GM19025 (cell line): Measurements from ENCODE around the gene CCDC57.

Source experiments
- ATAC-seq: cut with Tn5 transposase; IDR thresholded peaks from one replicate; pipeline ENCODE4 v1.9.1; 2021; ENCODE audit warnings: mild to moderate bottlenecking, low read depth, moderate library complexity; ENCODE audit not compliant: unreplicated experiment

Gene CCDC57

DNA sequence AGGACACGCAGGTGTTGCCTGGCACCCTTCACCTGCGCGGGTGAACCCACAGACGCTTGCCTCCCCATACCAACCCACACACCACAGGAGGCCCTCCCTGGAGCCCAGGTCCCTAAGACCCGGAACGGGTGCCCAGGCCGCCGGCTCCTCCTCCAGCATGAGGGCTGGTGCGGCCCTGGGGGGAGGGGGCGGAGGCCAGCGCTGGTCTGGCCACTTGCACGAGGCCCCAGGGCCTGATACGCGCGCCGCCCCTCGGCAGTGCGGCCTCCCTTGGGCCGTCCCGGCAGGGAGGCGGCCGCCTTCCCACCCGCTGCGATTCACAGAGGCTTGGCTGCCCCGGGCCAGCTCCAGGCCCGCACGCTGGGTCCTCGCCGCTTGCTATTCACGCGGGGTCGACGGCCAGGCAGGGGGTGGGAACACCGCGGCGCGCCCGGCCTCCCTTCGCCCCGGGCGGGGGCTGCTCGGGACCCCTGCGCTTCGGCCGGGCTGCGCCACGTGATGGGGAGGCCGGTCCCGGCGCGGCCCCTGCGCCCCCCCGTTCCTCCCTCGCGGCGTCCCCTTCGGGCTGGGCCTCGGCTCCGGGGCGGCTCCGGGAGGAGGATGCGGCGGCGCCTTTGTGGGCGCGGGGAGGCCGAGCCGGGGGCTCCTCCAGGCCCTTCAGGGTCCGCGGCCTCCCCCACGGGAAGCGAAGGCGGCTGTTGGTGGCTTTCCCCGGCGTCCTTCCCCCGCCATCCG, 115.3 kb downstream of the CCDC57 start:
- ATAC-seq: no peak

DNA sequence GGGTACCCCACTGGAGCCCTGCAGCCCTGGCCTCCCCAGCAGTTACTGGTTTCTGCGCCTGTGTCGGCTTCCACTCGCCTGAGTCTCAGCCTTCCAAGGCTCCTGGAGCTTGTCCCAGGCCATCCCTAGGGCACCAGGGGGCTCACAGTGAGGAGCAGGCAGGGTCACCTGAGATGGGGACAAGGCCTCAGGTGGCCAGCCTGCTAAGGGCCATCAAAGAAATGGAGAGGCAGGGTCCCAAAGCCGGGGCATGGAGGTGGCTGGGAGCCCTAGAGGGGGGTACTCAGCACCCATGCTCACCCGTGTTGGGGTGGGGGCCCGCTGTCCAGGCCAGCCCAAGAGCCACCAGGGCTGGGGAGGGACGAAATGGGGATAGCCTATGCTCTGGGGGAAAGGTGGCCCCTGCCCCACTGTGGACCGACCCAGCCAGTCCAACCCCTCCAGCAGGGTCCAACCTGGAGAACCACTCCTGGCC, 115.9 kb downstream of the CCDC57 start:
- ATAC-seq: no peak

DNA sequence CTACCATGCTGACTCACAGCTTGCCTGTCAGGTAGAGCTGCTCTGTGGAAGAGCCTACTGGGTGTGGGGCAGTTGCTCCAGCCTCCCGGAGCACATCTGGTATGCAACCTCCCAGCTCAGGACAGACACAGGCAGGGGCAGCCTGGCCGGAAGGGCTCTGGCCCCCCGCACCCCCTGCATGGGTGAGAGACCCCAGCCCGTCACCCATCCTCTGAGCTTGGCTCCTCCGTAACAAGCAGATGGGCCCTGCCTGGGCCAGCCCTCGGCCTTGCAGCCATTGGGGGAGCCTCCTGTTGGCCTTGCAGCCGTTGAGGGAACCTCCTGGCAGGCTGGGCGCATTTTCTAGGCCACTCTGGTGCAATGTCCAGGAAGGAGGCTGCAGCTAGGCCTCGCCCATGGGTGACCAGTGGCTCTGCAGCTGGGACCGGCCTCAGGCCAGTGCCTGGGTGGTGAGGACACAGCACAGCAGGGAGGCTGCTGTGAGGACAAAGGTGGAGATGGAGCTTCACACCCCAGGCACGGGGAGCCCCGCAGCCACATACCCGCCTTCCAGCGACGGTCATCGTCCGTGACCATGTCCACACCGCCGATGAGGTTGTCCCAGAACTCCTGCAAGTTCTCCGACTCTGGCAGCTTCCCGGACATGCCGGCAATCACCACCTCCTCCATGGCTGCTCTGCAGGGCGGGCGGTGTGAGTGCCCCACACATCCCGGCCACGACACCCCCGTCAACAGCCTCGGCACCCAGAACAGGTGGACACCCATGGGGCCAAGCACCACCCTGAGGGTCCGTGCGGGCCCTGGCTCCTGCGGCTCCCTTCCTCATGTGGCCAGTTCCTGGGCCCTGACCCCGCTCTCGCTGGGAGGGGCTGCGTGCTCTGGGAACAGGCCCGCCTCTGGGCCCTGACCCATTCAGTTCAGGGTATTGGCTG, 116.6 kb downstream of the CCDC57 start:
- ATAC-seq: no peak

DNA sequence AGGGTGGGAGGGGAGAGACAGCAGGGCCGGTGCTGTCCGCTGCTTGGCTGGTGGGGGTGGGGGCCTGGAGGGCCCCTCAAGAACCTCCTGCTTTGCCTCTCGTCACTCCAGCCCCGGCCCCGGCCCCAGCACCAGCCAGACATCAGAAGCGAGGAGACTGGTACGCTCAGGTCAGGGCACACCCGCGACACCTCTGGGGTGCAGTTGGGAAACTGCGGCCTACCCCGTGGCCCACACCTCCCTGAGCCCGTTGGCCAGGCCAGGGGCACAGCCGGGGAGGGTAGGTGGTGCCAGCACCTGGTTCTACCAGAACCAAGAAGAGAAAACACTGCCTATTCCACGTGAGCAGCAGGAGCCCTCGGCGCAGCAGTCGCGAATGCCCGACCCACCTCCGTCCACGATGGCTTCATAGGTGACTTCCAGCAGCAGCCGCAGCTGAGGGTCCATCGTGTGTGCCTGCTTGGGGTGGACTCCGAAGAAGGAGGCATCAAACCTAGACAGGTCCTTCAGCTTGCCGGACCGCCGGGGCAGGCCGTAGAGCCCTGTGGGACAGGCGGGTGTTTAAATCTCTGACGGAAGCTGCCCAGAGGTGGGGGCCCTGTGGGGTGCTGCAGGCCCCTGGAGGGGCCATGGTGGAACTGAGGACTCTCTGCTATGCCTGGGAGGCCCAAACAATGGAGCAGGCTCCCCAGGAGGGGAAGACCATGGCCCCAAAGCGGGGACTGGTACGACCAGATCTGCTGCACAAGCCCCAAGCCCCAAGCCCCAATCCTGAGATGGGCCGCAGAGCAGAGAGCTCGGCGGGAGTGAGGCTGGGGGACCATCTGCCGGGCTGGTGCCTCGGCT, 117.5 kb downstream of the CCDC57 start:
- ATAC-seq: no peak

DNA sequence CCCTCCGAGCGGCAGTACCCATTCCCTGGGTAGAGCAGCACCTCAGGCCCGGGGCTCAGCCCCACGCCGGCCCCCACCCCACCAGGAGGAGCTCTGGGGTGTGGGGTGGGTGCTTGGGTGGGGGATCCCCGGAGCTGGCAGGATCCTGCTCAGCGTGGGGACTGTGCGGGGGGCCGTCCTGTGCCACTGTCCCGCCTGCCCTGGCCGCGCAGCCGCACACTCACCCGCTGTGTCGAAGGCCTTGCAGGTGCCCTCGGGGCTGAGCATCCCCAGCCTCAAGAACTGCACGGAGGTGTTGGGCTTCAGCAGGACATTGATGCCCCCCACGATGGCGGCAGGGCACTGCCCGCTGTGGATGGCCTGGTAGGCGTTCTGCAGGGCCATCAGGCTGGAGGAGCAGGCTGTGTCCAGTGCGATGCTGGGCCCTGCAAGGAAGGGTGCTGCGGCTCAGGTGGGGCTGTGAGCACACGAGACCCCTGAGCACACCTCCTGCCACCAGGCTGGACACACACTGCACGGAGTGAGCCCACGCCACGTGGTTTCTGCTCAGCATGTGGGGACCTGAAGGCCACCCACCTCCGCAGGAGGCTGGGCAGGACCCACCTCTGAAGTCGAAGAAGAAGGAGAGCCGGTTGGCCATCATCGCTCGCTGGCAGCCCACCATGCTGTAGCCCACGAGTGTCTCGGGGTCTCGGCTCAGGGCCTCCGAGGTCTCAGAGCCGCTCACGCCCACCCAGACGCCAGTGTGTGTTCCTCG, 119.5 kb downstream of the CCDC57 start:
- ATAC-seq: no peak

DNA sequence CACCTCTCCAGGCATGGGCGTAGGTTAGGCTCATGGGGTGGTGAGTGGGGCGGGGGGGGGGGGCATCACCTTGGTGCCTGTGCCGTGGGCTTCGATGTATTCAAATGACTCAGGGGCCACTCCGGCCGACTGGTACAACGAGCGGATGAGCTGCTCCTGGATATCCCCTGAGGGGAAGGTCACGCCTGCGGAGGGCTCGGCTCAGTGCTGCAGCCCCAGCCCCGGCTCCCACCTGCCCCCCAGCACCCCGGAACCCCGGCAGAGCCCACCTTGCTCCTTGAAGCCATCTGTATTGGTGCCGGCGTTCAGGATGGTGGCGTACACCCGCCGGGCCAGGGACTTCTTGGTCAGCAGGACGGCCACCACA, 120.0 kb downstream of the CCDC57 start:
- ATAC-seq: no peak

DNA sequence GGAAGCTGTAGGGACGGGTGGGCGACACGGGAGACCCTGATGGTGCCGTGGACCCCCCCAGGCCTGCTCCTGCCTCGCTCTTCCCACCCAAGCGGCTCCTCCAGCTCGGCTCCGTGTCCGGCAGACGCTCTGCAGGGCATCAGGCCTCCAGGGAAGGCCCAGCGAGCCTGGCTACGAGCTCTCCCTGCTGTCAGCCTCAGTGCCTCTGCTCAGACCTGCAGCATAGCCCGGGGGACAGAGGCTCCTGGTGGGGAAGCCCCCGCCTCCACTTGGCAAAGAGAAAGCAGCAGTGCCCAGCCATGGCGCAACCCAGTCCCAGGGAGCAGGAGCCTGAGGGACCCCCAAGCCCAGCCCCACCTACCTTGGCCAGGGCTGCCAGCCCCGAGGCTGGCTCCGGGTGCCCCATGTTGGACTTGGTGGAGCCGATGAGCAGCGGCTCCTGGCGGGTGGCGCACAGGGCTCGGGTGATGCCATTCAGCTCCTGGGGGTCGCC, 120.5 kb downstream of the CCDC57 start:
- no peak for ATAC-seq

DNA sequence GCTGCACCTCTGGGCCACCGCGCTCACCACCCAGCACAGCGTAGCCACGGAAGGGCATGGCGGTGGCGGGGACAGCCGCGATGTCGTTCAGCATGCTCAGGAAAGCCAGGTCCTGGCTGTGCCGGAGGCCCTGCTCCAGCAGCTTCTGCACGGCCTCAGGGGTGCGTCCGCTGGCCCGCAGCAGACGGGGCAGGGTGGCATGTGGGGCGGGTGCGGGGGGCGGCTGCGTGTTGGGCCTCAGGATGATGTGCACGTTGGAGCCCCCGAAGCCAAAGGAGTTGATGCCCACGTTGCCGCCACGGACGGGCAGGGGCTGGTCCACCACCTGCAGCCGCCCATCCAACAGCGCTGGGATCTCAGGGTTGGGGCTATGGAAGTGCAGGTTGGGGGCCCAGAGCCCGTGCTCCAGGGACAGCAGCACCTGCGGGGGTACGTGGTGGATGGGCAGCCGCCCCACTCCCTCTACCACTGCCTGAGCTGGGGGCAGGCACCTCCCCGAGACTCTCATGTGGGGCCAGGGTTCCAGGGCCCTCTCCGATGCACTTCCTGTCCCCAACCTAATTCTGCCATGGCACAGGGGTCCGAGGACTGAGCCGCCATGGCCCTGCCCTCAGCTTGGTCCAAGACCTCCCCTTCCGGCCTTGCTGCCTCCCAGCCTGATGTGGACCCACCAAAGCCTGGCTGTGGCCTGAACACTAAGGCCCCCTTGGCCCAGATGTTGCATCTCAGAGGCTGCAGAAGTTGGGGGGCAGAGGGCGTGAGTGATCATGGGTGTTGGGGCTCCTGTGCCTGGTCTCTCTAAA, 121.2 kb downstream of the CCDC57 start:
- ATAC-seq: no peak

DNA sequence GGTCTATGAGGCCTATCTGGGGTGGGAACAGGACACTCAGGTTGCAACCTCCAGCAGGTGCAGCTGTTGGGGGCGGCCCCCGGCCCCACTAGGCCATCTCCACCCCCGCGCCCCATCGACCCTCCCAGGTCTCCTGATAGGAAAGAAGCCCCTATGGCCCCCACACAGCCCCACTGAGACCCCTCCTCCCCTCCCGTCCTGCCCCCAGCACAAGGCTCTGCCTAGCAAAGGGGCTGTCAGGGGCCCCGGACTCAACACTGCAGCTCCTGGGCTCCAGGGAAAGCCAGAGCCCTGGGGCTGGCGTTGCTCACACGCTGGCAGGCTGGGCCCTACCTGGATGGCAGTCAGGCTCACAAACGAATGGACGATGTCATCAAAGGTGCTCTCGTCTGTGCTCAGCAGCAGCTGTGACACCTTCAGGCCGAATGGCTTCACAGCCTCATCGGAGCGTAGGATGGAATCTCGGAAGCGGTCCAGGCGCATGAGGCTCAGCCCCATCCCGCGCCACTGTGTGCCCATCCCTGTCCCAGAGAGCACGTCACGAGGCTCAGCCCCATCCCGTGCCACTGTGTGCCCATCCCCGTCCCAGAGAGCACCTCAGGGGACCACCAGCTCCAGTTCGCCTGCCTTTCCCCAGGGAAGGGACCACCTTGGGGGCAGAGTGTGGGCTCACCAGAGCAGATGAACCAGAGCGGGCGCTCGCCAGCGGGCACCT, 121.9 kb downstream of the CCDC57 start:
- no peak for ATAC-seq

DNA sequence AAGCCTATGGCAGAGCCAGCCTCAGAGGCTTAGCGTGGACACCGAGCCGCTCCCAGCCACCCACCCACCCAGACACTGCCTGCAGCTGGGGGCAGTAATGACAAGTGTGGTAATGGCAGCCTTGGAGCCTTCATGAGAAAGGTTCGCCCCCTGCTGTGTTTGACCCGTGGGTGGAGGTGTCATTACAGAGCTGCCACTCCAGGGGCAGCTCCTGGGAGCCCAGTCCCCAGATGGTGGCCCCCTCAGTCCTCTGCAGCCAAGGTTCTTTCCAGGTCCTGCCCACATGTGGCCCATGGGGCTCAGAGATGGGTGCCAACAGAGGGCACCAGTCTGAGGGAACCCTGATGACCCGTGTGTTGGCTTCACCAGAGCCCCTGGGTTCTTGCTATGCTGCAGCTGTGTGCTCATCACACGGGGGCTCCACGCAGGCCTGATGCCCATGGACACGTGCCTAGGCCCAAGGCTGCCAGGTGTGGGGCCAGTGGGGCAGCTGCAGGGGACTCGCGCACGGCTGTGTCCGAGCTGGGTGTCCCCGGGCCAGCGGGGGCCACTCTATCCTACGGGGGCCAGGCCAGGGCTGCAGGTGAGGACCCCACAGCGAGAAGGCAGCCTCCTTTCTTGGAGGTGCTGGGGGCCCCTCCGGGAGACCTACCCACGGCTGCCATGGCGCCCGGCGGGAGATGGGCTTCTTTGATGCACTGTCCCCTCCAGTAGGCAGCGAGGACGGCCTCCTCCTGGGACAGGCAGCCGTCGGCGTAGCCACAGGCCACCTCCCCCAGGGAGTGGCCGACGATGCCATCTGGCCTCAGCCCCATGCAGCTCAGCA, 122.7 kb downstream of the CCDC57 start:
- no peak for ATAC-seq

DNA sequence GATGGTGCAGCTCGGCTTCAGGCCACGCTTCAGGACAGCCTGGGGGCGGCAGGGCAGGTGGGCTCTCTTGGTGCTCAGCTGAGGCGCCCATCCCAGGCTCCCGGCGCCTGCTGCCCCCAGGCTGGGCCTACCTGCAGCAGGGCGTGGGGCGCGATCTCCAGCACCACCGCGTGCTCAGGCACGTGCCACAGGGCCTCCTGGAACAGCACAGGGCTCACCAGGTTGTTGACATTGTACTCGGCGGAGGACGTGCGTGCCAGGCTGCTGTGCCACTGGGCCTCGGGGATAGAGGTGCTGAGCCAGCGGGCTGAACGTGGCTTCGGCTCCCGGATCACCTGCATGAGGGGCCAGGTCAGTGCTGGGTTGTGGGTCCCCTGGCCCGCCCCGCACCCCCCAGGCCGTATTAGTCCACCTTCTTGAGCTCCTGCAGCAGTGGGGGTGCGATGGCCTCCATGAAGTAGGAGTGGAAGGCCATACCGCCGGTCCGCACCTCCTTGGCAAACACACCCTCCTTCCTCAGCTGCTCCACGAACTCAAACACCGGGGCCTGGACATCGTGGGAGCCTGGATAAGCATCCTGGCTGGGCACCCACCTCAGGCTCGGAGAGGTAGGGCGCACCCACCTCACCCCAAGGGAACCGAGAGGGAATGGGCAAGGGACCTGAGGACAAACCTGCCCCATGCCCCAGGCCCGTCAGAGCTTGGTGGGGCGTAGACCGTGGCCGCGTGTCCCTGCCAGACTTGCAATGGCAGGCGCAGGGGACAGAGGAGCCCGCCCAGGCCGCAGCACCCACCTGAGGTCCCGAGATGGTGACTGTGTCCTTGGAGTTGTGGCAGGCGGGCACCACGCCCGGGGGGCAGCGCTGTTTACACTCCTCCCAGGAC, 123.6 kb downstream of the CCDC57 start:
- ATAC-seq: no peak

DNA sequence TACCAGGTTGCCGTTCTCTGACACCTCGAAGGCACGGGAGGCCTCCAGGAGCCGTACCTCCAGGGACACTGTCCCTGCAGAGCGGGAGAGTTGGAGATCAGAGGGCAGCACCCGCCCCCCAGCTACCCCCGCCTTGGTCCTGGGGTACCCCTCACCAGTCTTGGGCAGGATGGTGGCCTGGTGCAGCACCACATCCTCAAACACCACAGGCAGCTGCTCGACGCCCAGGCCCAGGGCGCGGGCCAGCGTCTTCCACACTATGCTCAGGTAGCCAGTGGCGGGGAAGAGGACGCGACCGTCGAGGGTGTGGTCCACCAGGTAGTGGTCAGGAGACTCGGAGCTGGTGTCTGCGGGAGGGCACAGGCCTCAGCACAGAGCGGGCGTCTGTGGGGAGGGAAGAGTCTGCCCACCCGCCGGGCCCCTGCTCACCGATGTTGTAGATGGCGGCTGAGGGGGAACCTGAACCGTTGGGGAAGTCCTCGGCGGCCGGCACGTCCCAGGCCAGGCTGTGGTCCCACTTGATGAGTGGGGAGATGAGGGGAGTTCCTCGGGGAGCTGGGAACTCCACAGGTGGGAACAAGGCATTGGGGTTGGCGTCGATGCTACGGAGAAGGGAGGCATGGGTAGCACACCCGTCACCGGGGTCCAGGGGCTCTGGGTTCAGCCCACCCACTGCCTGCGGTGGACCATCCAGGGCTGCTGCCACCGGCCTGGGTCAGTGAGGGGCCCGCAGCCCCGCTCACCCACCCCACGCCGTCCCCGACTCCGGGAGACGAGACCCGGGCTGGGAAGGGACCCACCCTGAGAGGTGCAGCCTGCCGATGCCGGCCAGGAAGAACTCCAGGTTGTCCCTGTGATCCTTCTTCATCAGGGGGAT, 124.4 kb downstream of the CCDC57 start:
- ATAC-seq: no peak

DNA sequence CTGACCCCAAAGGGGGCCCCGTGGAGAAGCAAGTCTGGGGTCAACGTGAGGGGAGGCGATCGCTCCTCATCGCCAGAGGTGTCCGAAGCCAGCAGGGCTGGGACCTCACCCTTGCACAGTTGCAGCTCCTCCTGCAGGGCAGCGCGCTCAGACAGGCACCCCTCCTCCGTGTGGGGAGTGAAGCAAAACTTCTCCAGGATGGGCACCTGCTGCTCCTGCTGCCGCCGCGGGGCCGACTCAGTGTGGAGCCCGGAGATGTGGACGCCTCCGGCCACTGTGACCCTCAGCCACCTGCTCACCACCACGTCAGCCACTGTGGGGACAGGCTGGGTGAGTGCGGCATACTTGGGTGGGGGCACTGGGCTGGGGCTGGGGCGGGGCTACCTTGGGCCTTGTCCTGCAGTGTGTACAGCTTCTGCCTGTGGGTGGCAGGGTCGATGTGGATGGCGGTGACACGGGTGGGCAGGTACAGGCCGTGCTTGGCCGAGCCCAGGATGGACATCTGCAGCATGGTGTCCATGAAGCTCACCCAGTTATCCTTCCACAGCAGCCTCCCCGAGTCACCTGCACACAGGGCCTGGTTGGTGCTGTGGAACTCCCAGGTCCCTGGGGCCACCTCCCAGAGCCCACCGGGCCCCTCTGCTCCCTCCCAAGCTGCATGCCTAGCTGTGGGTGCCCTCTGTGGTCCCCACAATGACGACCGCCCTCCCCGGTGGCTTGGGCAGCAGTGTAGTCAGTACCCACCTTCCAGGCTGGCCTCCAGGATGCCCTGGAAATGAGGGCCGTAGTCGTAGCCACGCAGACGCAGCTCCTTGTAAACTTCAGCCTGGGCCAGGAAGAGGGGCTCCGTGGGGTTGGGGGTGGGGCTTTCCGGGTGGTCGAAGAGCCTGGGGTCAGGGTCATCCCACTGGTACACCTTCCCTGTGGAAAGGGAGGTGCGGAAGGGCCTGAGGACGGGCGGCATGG, 125.4 kb downstream of the CCDC57 start:
- ATAC-seq: no peak

DNA sequence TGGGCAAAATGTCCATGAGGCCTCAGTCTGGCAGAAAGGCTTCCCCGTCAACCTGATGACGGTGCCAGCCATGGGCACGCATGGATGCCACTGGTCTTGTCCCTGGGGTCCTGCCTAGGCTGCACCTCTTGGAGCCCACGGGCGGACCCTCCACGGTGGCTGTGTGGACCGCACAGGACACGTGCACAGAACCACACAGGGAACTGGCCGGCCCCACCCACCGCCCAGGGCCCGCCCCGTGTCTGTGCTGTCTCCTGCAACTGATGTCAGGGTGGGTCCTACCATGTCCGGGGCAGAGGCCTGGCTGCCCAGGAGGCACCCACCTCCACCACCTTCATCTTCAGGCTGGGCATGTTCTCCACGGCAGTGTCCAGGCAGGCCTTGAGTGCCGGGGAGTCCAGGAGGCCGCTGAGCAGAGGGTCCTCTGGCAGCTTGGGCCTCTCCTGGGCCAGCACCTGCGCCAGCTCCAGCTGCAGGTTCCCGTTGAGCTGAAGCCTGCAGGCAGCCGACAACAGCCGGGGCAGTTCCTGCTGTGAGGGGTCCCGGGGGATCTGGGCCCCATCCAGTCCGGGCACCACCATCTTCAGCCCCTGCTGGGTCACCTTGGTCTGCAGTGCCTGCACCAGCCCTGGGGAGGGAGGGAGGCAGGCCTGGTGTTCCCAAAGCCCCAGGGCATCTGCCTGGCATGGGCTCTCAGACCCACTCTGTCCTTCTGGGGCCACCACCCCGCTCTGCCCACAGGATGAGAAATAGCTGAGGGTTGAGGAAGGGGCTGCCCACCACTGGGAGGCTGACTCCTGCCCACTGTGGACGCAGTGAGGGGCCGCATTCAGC, 126.5 kb downstream of the CCDC57 start:
- no peak for ATAC-seq
